Heart right ventricle (tissue), 16 donors: ENCODE measurements around the gene FGF14. TPM values are rescaled to one million over a fixed set of nuclear protein-coding genes. Genes with fewer than 3 reads are reported as not detected.

Source experiments
- ATAC-seq, 8 donors: fragments of 200-7000 bp; cut with Tn5 transposase; one replicate each; pipeline ENCODE4 v1.9.1; 2020; ENCODE audit warnings: mild to moderate bottlenecking in 8 of 8, moderate library complexity in 8 of 8, moderate number of reproducible peaks in 1 of 8
- DNase-seq, 2 donors: peaks; one replicate each; pipeline ENCODE4 v3.0.0-alpha.2; 2020
- H3K27ac ChIP-seq, 10 donors: fragments of 200-600 bp; sonication (generic) in 2 of 10; one replicate each; pipeline versions ENCODE4 v1.5.0 to v1.8.0; 2020 to 2022; ENCODE audit warnings: mild to moderate bottlenecking in 3 of 10
- H3K27me3 ChIP-seq, 7 donors: fragments of 200-600 bp; one replicate each; pipeline ENCODE4 v1.8.0; 2021 to 2022; ENCODE audit warnings: mild to moderate bottlenecking in 2 of 7
- H3K36me3 ChIP-seq, 9 donors: fragments of 200-600 bp; sonication (generic) in 1 of 9; one replicate each; pipeline versions ENCODE4 v1.5.0 to v1.8.0; 2020 to 2022; ENCODE audit warnings: mild to moderate bottlenecking in 2 of 9
- H3K4me1 ChIP-seq, 9 donors: fragments of 200-600 bp; sonication (generic) in 1 of 9; one replicate each; pipeline versions ENCODE4 v1.5.0 to v1.8.0; 2020 to 2022; ENCODE audit warnings: mild to moderate bottlenecking in 4 of 9
- H3K4me3 ChIP-seq, 10 donors: fragments of 200-600 bp; sonication (generic) in 2 of 10; one replicate each; pipeline versions ENCODE4 v1.5.0 to v1.8.0; 2020 to 2022; ENCODE audit warnings: mild to moderate bottlenecking in 7 of 10, moderate library complexity in 2 of 10
- H3K9me3 ChIP-seq, 11 donors: fragments of 200-600 bp in 10 of 11; sonication (generic) in 2 of 11; one replicate each; pipeline versions ENCODE4 v1.5.0 to v1.8.0; 2013 to 2022; ENCODE audit warnings: mild to moderate bottlenecking in 2 of 11, control low read depth in 1 of 11, moderate library complexity in 1 of 11
- WGBS, 2 donors: extraction: QIAGEN DNeasy Blood & Tissue Kit; methylation state at CpG; one replicate each; pipeline ENCODE4 v1.1.7; 2013; ENCODE audit warnings: inconsistent platforms in 1 of 2; 5-methylcytosine and 5-hydroxymethylcytosine counted together
- intact Hi-C, 10 donors: fragments of 100-400 bp; cut with DNase I; formaldehyde crosslinking; loops; one replicate each; pipeline versions ENCODE4 v1.11.1 to v1.14.2; 2022
- polyA plus RNA-seq, 2 donors: library from polyadenylated mRNA; stranded (reverse); fragments of 200-250 nt; gene quantifications; one replicate each; pipeline ENCODE4 v1.2.3, GENCODE V29; 2013
- total RNA-seq, 10 donors: library from RNA; stranded (reverse); fragmentation: NEBNext Ultra II Directional in 3 of 10; extraction: Animal tissue kit (Norgen Biotek cat#: 25700) in 3 of 10; gene quantifications; one replicate each; pipeline versions ENCODE4 v1.2.1 to v1.2.4, GENCODE V29; 2021 to 2023
- TF ChIP-seq, protein P1 (sequence below), 9 donors: fragments of 200-600 bp; sonication (generic) in 2 of 9; IDR thresholded peaks; one replicate each; pipeline versions ENCODE4 v1.5.0 to v1.8.0; 2021 to 2022; ENCODE audit warnings: antibody characterized with exemption in 9 of 9, mild to moderate bottlenecking in 5 of 9, moderate library complexity in 1 of 9
- donor health status: Arrhythmogenic right ventricular cardiomyopathy.
- donor health status: ischemic (EF 13 %, LVEDD 7.1; RV severe dilation, severe dysfunction).
- donor health status: healthy with polysubstance abuse.
- donor health status: DM: no; HTN: yes; CAD: no.
- donor health status: DM: no; HTN: no; CAD: no.
- donor health status: ischemic (EF 25% LVEDD 6.9; RV normal size, moderate dysfunction).
- donor health status: ischemic (EF 25% LVEDD 5.7; RV mildly dilated, moderate dysfunction).
- donor health status: healthy.
- donor health status: DM: yes; HTN: yes; CAD: no.
- donor health status: Ischemic cardiomyopathy.
- donor health status: ischemic (EF 35%, LVEDD 5.7; RV mildly dilated, moderate dysfunction).
- donor health status: nonischemic (EF 11% LVEDD 7.7; RV severe dilation, severe dysfunction).
- donor health status: DM: yes; HTN: yes; CAD: no.
- donor health status: PGD.
- donor health status: ischemic (EF 29% LVEDD 5.4; RV normal size, mild dysfunction).
- donor health status: nonischemic (EF 23%, LVEDD 6.1; RV moderate dilation, normal function).

The FGF14 gene
- total and polyA plus RNA-seq, 12 donors = 0.20 to 7.8 (median 5.3) TPM

GRCh38 chr13:101979825-101980224, 422.0 kb downstream of the FGF14 start:
- 39 to 43% methylated on average over 3 of the region's 3 CpGs for WGBS, 2 donors
- H3K4me3 ChIP-seq = no peak overlapping the region
- no peak for ATAC-seq
- no peaks in the 10 kb centered on the region for H3K9me3 ChIP-seq
- H3K27me3 ChIP-seq = no peaks in the 10 kb centered on the region
- H3K36me3 ChIP-seq = no peaks in the 10 kb centered on the region
- H3K4me1 ChIP-seq = peaks cover 0 to 53% (median 16%) of the 10 kb centered on the region in 9 donors
- intact Hi-C loops = no loop called here
- TF ChIP-seq, protein P1, sequence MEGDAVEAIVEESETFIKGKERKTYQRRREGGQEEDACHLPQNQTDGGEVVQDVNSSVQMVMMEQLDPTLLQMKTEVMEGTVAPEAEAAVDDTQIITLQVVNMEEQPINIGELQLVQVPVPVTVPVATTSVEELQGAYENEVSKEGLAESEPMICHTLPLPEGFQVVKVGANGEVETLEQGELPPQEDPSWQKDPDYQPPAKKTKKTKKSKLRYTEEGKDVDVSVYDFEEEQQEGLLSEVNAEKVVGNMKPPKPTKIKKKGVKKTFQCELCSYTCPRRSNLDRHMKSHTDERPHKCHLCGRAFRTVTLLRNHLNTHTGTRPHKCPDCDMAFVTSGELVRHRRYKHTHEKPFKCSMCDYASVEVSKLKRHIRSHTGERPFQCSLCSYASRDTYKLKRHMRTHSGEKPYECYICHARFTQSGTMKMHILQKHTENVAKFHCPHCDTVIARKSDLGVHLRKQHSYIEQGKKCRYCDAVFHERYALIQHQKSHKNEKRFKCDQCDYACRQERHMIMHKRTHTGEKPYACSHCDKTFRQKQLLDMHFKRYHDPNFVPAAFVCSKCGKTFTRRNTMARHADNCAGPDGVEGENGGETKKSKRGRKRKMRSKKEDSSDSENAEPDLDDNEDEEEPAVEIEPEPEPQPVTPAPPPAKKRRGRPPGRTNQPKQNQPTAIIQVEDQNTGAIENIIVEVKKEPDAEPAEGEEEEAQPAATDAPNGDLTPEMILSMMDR (IDR thresholded peaks at IDR 0.05) = no peak
- H3K27ac ChIP-seq = no peak overlapping the region
- no peak for DNase-seq

GRCh38 chr13:101978552-101979315, 423.1 kb downstream of the FGF14 start:
- H3K4me1 ChIP-seq = peaks cover 0 to 52% (median 16%) of the 10 kb centered on the region in 9 donors
- peak in 5 of 8 donors; percentile 16 to 70 (median 58) for ATAC-seq
- H3K9me3 ChIP-seq = no peaks in the 10 kb centered on the region
- WGBS, 2 donors = 36 to 38% methylated on average over 5 of the region's 5 CpGs
- no peak overlapping the region for H3K4me3 ChIP-seq
- DNase-seq = peak in 1 of 2 donors; percentile 13
- no peaks in the 10 kb centered on the region for H3K27me3 ChIP-seq
- H3K36me3 ChIP-seq = no peaks in the 10 kb centered on the region
- intact Hi-C loops = no loop called here
- no peak overlapping the region for H3K27ac ChIP-seq
- TF ChIP-seq, protein P1 (IDR thresholded peaks at IDR 0.05) = no peak

DNA sequence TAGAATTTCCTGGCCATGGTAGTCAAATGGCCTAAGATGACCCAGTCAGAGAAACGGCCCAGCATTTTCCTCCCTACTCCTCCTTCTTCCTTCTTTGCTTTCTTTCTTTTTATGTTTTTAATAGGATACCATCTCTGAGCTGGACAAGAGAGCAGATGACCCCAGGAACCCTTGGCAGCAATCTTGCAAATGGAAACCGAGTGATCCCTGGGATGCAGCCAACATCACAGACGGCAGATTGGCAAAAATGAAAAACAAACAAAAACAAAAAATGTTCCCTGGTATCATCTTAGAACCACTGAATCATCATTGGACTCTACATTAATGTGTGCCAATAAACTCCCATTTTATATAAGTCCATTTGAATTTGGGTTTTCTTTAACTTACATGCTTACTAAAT, 424.4 kb downstream of the FGF14 start:
- Histone ChIP-seq H3K9me3 (no peaks in the 10 kb centered on the region), H3K36me3 (no peaks in the 10 kb centered on the region), H3K4me3 (no peak overlapping the region), H3K27ac (peak overlapping the region in 1 of 10 donors; percentile 46), H3K27me3 (no peaks in the 10 kb centered on the region), H3K4me1 (peaks cover 0 to 40% (median 16%) of the 10 kb centered on the region in 9 donors)
- DNase-seq (no peak), ATAC-seq (peak in 1 of 8 donors; percentile 22)
- intact Hi-C loops = no loop called here
- WGBS, 2 donors = 11 to 18% methylated on average over 3 of the region's 3 CpGs
- TF ChIP-seq, protein P1 (IDR thresholded peaks at IDR 0.05) = no peak

DNA sequence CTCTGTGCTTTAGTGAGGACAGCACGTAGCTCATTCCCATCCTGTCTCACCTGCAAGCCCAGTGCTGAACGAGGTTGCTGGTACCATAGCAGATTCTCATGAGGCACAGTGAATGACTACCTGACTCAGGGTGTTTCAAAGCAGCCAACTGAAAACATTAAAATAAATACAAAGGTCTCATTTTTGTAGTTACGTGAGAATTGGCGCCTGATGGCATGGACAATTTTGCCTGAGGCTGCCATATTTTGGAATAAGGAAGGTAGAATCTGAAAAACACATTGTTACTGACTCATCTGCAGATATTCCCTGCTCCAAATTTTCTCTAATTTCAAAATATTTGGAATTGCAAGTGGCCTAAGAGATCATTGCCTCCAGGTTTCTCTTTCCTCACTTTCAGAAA, 429.7 kb downstream of the FGF14 start:
- WGBS, 2 donors = 79 to 82% methylated on average over 4 of the region's 4 CpGs

More for the DNA sequence above, 429.7 kb downstream of the FGF14 start:
- Histone ChIP-seq H3K4me1 (peaks cover 0 to 7% (median 2%) of the 10 kb centered on the region in 9 donors), H3K27ac (no peak overlapping the region), H3K36me3 (no peaks in the 10 kb centered on the region), H3K9me3 (no peaks in the 10 kb centered on the region), H3K4me3 (no peak overlapping the region), H3K27me3 (no peaks in the 10 kb centered on the region)
- ATAC-seq = no peak
- intact Hi-C loops = no loop called here
- TF ChIP-seq, protein P1 (IDR thresholded peaks at IDR 0.05) = no peak
- no peak for DNase-seq
